HG02610 (cell line): Measurements from ENCODE around the gene ADCK2.
"Not testable (repeated sequence)": the region's sequence is repeated elsewhere in the genome, so short reads cannot be mapped to it uniquely, and the experiment has no call there.

Source experiments
- ATAC-seq: cut with Tn5 transposase; IDR thresholded peaks from one replicate; pipeline ENCODE4 v1.9.1; 2021; ENCODE audit warnings: mild to moderate bottlenecking, moderate library complexity; ENCODE audit not compliant: unreplicated experiment

ADCK2 gene

GRCh38 chr7:140673063-140673773 is 473 bp downstream of the ADCK2 start:
- peak; percentile 45 for ATAC-seq

- no peak for ATAC-seq
Observed at GRCh38 chr7:140673774-140674155, 1.0 kb downstream of the ADCK2 start.

- no peak for ATAC-seq
Observed at GRCh38 chr7:140674356-140674800, 1.6 kb downstream of the ADCK2 start.

GRCh38 chr7:140674899-140675701 is 2.4 kb downstream of the ADCK2 start:
- no peak for ATAC-seq

- ATAC-seq = no peak
Observed at GRCh38 chr7:140675726-140676125, 3.0 kb downstream of the ADCK2 start.

GRCh38 chr7:140676306-140676705 is 3.6 kb downstream of the ADCK2 start:
- peak; percentile 60 for ATAC-seq

GRCh38 chr7:140676956-140677355 is 4.2 kb downstream of the ADCK2 start:
- not testable (repeated sequence) for ATAC-seq

- ATAC-seq = no peak
Observed at GRCh38 chr7:140677496-140677895, 4.8 kb downstream of the ADCK2 start.

- no peak for ATAC-seq
Observed at GRCh38 chr7:140678081-140678815, 5.5 kb downstream of the ADCK2 start.

- no peak for ATAC-seq
Observed at GRCh38 chr7:140678816-140679130, 6.0 kb downstream of the ADCK2 start.

GRCh38 chr7:140679186-140679585 is 6.4 kb downstream of the ADCK2 start:
- no peak for ATAC-seq

- ATAC-seq = no peak
Observed at GRCh38 chr7:140680886-140681285, 8.1 kb downstream of the ADCK2 start.

GRCh38 chr7:140681766-140682165 is 9.0 kb downstream of the ADCK2 start:
- no peak for ATAC-seq

GRCh38 chr7:140683657-140684056 is 10.9 kb downstream of the ADCK2 start:
- ATAC-seq = no peak

GRCh38 chr7:140684066-140684950 is 11.6 kb downstream of the ADCK2 start:
- ATAC-seq = no peak

- ATAC-seq = no peak
Observed at GRCh38 chr7:140685407-140686087, 12.8 kb downstream of the ADCK2 start.

- ATAC-seq = no peak
Observed at GRCh38 chr7:140686921-140687320, 14.2 kb downstream of the ADCK2 start.

GRCh38 chr7:140688341-140688740 is 15.6 kb downstream of the ADCK2 start:
- no peak for ATAC-seq

GRCh38 chr7:140689199-140690152 is 16.7 kb downstream of the ADCK2 start:
- ATAC-seq = no peak
